ENCODE data around the gene ZRSR2. TPM values are rescaled to one million over a fixed set of nuclear protein-coding genes. Genes with fewer than 3 reads are reported as not detected.
A peak's percentile ranks its signal among the peaks of the same experiment; 100 is the strongest.

Gene ZRSR2
- total and polyA plus RNA-seq, 2 of the 13 experiments (the other 11 are each of a cell fraction or from before 2014, with no cell fraction given) = 3.6 to 4.9 TPM

GRCh38 chrX:15745179-15745578, 45.1 kb upstream of the ZRSR2 start (continued):
- TF ChIP-seq SNAPC5 (CRISPR knock-in tag; IDR thresholded peaks at IDR 0.05; ENCODE audit: borderline replicate concordance) = no peak
- no peak for TF ChIP-seq GLI4 (CRISPR knock-in tag; IDR thresholded peaks at IDR 0.05; ENCODE audit: borderline replicate concordance)
- TF ChIP-seq ZNF614 (CRISPR knock-in tag; IDR thresholded peaks at IDR 0.05; ENCODE audit: borderline replicate concordance) = no peak
- no peak for TF ChIP-seq HNRNPL (IDR thresholded peaks at IDR 0.05; ENCODE audit: low read depth, low read length)
- TF ChIP-seq ZNF230 (CRISPR knock-in tag; IDR thresholded peaks at IDR 0.05) = no peak
- TF ChIP-seq GABPA (IDR thresholded peaks at IDR 0.05; ENCODE audit: low read depth, low read length) = no peak
- no peak for TF ChIP-seq GABPA (CRISPR knock-in tag; IDR thresholded peaks at IDR 0.05; ENCODE audit: low read depth)
- TF ChIP-seq AKAP8 (CRISPR knock-in tag; IDR thresholded peaks at IDR 0.05) = no peak
- no peak for TF ChIP-seq ZNF350 (CRISPR knock-in tag; IDR thresholded peaks at IDR 0.05; ENCODE audit: borderline replicate concordance, low read depth)
- TF ChIP-seq CBX5 (CRISPR knock-in tag; IDR thresholded peaks at IDR 0.05; ENCODE audit: borderline replicate concordance) = no peak
- no peak for TF ChIP-seq ZNF232 (CRISPR knock-in tag; IDR thresholded peaks at IDR 0.05; ENCODE audit: borderline replicate concordance)
- TF ChIP-seq ATM (IDR thresholded peaks at IDR 0.05; ENCODE audit: borderline replicate concordance) = no peak
- no peak for TF ChIP-seq POLR2AphosphoS5 (IDR thresholded peaks at IDR 0.05; ENCODE audit: low read depth, low read length)
- TF ChIP-seq ARNTL (CRISPR knock-in tag; IDR thresholded peaks at IDR 0.05) = no peak
- no peak for TF ChIP-seq ZFP36L2 (CRISPR knock-in tag; IDR thresholded peaks at IDR 0.05)
- TF ChIP-seq BCL6 (CRISPR knock-in tag; IDR thresholded peaks at IDR 0.05) = no peak
- TF ChIP-seq ZNF644 (CRISPR knock-in tag; IDR thresholded peaks at IDR 0.05; ENCODE audit: low read depth) = no peak
- no peak for TF ChIP-seq NPAS2 (CRISPR knock-in tag; IDR thresholded peaks at IDR 0.05; ENCODE audit: borderline replicate concordance)
- TF ChIP-seq FOXA3 (CRISPR knock-in tag; IDR thresholded peaks at IDR 0.05) = 0 out of 2 replicates have a peak, but pooled peaks have one; percentile 21
- no peak for TF ChIP-seq BRF2 (CRISPR knock-in tag; IDR thresholded peaks at IDR 0.05)
- no peak for TF ChIP-seq ZNF709 (CRISPR knock-in tag; IDR thresholded peaks at IDR 0.05)
- no peak for TF ChIP-seq CREBL2 (CRISPR knock-in tag; IDR thresholded peaks at IDR 0.05; ENCODE audit: borderline replicate concordance)
- TF ChIP-seq ZNF558 (CRISPR knock-in tag; IDR thresholded peaks at IDR 0.05; ENCODE audit: borderline replicate concordance) = no peak
- peak; percentile 32; the same call in 1 of the 2 replicates for TF ChIP-seq SOX5 (CRISPR knock-in tag; IDR thresholded peaks at IDR 0.05; ENCODE audit: borderline replicate concordance)
- no peak for TF ChIP-seq FUBP1 (CRISPR knock-in tag; IDR thresholded peaks at IDR 0.05; ENCODE audit: borderline replicate concordance)
- TF ChIP-seq ZNF383 (CRISPR knock-in tag; IDR thresholded peaks at IDR 0.05; ENCODE audit: borderline replicate concordance) = no peak
- no peak for TF ChIP-seq SOX13 (IDR thresholded peaks at IDR 0.05)
- peak in 1 of 2 experiments; percentile 76; a peak in 2 of 4 replicates for TF ChIP-seq SOX13 (CRISPR knock-in tag; conservative IDR thresholded peaks at IDR 0.05 in 1 of 2, IDR thresholded peaks at IDR 0.05 in 1 of 2)
- TF ChIP-seq SP5 (CRISPR knock-in tag; IDR thresholded peaks at IDR 0.05; ENCODE audit: borderline replicate concordance, low read depth) = peak; percentile 31; the same call in 1 of the 2 replicates
- no peak for TF ChIP-seq ZFY (CRISPR knock-in tag; IDR thresholded peaks at IDR 0.05)

Measured in HepG2 (cell line).